ENCODE results near the gene ACSBG1. TPM values are rescaled to one million over a fixed set of nuclear protein-coding genes. Genes with fewer than 3 reads are reported as not detected.

The ACSBG1 gene
- total RNA-seq, 2 experiments from 2014 or later = 0.30 to 0.41 TPM

DNA sequence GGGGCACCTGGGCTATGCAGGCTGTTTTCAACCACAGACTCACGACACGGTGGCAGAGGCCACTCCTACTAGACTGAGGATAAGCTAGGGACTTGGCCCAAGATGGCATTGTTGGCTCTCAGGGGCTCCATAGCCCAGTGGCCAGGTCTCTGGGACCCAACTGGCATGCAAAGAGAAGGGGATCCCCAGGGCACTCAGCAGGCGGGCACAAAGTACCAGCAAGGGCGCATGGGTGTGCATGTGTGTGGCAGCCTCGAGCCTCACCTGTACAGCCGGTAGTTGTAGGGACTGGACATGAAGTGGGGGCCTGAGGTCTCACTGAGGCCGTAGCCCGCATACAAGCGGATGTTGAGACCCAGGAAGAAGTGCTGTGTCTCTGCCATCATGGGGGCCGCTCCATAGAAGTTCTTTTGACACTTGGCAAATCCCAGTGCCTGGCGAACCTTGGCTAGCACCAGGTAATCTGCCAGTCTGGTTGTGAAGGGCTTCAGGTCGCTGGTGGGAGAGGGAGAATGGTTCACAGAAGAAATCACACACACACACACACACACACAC lies 55.0 kb downstream of the ACSBG1 start:
- POLR2A ChIA-PET = no interaction called here
- Histone ChIP-seq H3K4me3 (ENCODE audit: low read depth, low read length, poor library complexity, severe bottlenecking) (no peak overlapping the region), H4K20me1 (ENCODE audit: insufficient read depth, low read length) (no peaks in the 10 kb centered on the region), H3K9me3 (ENCODE audit: low read length) (no peaks in the 10 kb centered on the region), H3K4me2 (ENCODE audit: low read length) (no peak overlapping the region), H3K4me1 (ENCODE audit: insufficient read depth, low read length, poor library complexity, severe bottlenecking) (peaks cover 14% of the 10 kb centered on the region), H3K36me3 (ENCODE audit: insufficient read depth, low read length) (no peaks in the 10 kb centered on the region), H3K27ac (ENCODE audit: low read depth, low read length, poor library complexity, severe bottlenecking) (no peak overlapping the region), H3K79me2 (ENCODE audit: insufficient read depth, low read depth, low read length) (no peaks in the 10 kb centered on the region), H3K9me2 (ENCODE audit: insufficient read depth, low read length) (no peaks in the 10 kb centered on the region), H2AFZ (ENCODE audit: low read length) (no peak overlapping the region)
- DNase-seq (ENCODE audit: low spot score) = no peak
- no TSS peak for BruUV-seq (replicated peaks)
- no peak for TF ChIP-seq EZH2phosphoT487 (IDR thresholded peaks at IDR 0.05; ENCODE audit: borderline replicate concordance, low read depth, low read length)
- intact Hi-C loops (cut with micrococcal nuclease; ENCODE audit: unreplicated experiment) = no loop called here
- CTCF ChIA-PET (ENCODE audit: unreplicated experiment) = no interaction called here

DNA sequence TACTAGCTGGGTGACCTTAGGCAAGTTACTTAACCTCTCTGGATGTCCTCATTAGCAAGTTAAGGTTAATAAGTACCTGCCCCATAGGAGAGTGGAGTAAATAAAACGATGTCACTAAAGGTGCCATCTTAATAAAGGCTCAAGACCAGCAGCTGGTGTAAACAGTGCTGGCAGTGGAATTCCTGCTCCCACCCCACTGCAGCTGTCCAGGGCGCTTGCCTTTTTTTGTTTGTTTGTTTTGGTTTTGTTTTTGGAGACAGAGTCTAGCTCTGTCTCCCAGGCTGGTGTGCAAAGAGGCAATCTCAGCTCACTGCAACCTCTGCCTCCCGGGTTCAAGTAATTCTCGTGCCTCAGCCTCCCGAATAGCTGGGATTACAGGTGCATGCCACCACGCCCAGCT lies 56.3 kb downstream of the ACSBG1 start:
- intact Hi-C loops (cut with micrococcal nuclease; ENCODE audit: unreplicated experiment) = no loop called here

DNA sequence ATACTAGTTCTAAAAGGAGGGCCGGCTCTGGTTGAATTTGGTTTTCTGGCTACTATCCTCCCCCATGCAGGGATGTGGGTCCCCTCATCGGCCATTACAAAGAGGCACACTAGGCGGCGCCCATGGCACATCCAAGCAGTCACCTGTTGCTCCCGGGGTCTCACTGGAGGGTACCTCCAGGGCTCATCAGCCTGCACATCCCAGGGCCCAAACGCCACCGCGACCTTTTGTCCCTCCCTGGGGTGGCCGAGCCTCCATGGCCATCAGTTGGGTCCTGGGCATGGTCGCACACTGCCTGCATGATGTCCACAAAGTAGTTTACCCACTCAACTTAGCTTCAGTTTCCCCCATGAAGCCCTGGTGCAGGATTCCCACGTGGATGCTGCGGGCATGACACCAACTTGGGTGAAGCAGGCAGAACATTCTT lies 56.9 kb downstream of the ACSBG1 start:
- ChIA-PET CTCF (ENCODE audit: unreplicated experiment) (interaction anchor here (0.6 to 0.7 kb wide), 2 partner anchors 18 to 397 kb away, joined by 3 read pairs; no protein-coding TSS in a partner anchor), POLR2A (no interaction called here)
- Histone ChIP-seq H3K4me3 (ENCODE audit: low read depth, low read length, poor library complexity, severe bottlenecking) (no peak overlapping the region), H3K36me3 (ENCODE audit: insufficient read depth, low read length) (peaks cover 10% of the 10 kb centered on the region), H3K9me3 (ENCODE audit: low read length) (peaks cover 3% of the 10 kb centered on the region; the same call in 1 of the 2 replicates), H2AFZ (ENCODE audit: low read length) (no peak overlapping the region), H3K79me2 (ENCODE audit: insufficient read depth, low read depth, low read length) (no peaks in the 10 kb centered on the region), H3K27ac (ENCODE audit: low read depth, low read length, poor library complexity, severe bottlenecking) (no peak overlapping the region), H4K20me1 (ENCODE audit: insufficient read depth, low read length) (no peaks in the 10 kb centered on the region), H3K4me2 (ENCODE audit: low read length) (no peak overlapping the region), H3K4me1 (ENCODE audit: insufficient read depth, low read length, poor library complexity, severe bottlenecking) (peaks cover 27% of the 10 kb centered on the region), H3K9me2 (ENCODE audit: insufficient read depth, low read length) (no peaks in the 10 kb centered on the region)
- DNase-seq (ENCODE audit: low spot score) = peak; percentile 62
- intact Hi-C loops (cut with micrococcal nuclease; ENCODE audit: unreplicated experiment) = loop anchor here (1.0 kb wide), 3 partner anchors 18 to 64 kb away; partner anchors contain the start of gene CIB2
- BruUV-seq (replicated peaks) = no TSS peak
- TF ChIP-seq, protein P1, sequence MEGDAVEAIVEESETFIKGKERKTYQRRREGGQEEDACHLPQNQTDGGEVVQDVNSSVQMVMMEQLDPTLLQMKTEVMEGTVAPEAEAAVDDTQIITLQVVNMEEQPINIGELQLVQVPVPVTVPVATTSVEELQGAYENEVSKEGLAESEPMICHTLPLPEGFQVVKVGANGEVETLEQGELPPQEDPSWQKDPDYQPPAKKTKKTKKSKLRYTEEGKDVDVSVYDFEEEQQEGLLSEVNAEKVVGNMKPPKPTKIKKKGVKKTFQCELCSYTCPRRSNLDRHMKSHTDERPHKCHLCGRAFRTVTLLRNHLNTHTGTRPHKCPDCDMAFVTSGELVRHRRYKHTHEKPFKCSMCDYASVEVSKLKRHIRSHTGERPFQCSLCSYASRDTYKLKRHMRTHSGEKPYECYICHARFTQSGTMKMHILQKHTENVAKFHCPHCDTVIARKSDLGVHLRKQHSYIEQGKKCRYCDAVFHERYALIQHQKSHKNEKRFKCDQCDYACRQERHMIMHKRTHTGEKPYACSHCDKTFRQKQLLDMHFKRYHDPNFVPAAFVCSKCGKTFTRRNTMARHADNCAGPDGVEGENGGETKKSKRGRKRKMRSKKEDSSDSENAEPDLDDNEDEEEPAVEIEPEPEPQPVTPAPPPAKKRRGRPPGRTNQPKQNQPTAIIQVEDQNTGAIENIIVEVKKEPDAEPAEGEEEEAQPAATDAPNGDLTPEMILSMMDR (conservative IDR thresholded peaks at IDR 0.05; ENCODE audit: low read length) = peak; percentile 84
- TF ChIP-seq EZH2phosphoT487 (IDR thresholded peaks at IDR 0.05; ENCODE audit: borderline replicate concordance, low read depth, low read length) = no peak

More for the DNA sequence above, 56.3 kb downstream of the ACSBG1 start:
- DNase-seq (ENCODE audit: low spot score) = no peak
- Histone ChIP-seq H3K36me3 (ENCODE audit: insufficient read depth, low read length) (peaks cover 5% of the 10 kb centered on the region; the same call in 1 of the 2 replicates), H3K4me3 (ENCODE audit: low read depth, low read length, poor library complexity, severe bottlenecking) (no peak overlapping the region), H2AFZ (ENCODE audit: low read length) (no peak overlapping the region), H3K27ac (ENCODE audit: low read depth, low read length, poor library complexity, severe bottlenecking) (no peak overlapping the region), H3K79me2 (ENCODE audit: insufficient read depth, low read depth, low read length) (no peaks in the 10 kb centered on the region), H4K20me1 (ENCODE audit: insufficient read depth, low read length) (no peaks in the 10 kb centered on the region), H3K9me3 (ENCODE audit: low read length) (no peaks in the 10 kb centered on the region), H3K4me1 (ENCODE audit: insufficient read depth, low read length, poor library complexity, severe bottlenecking) (peaks cover 27% of the 10 kb centered on the region), H3K4me2 (ENCODE audit: low read length) (no peak overlapping the region), H3K9me2 (ENCODE audit: insufficient read depth, low read length) (no peaks in the 10 kb centered on the region)
- POLR2A ChIA-PET = interaction anchor here (0.8 kb wide), 1 partner anchor 12 kb away, joined by 3 read pairs; no protein-coding TSS in a partner anchor
- BruUV-seq (replicated peaks) = no TSS peak
- CTCF ChIA-PET (ENCODE audit: unreplicated experiment) = no interaction called here
- no peak for TF ChIP-seq EZH2phosphoT487 (IDR thresholded peaks at IDR 0.05; ENCODE audit: borderline replicate concordance, low read depth, low read length)
- TF ChIP-seq, protein P1 (conservative IDR thresholded peaks at IDR 0.05; ENCODE audit: low read length) = no peak

Data from OCI-LY7 (cell line).